K562 (cell line): ENCODE data around the gene GALM. TPM values are rescaled to one million over a fixed set of nuclear protein-coding genes. Genes with fewer than 3 reads are reported as not detected.
A peak's percentile ranks its signal among the peaks of the same experiment; 100 is the strongest.

Experiments used
- CEBPB ChIP-seq: fragments of 450-650 bp; IDR thresholded peaks from 2 replicates; pipeline ENCODE4 v1.6.1; 2016; ENCODE audit warnings: missing genetic modification characterization, missing compliant biosample characterization
- CTBP1 ChIP-seq: fragments of 450-650 bp; IDR thresholded peaks from 2 replicates; pipeline ENCODE4 v1.6.1; 2016; ENCODE audit warnings: borderline replicate concordance
- E2F3 ChIP-seq: fragments of 250-450 bp; sonication (Bioruptor Pico); IDR thresholded peaks from 2 replicates; pipeline ENCODE4 v1.4.0; 2020; ENCODE audit warnings: mild to moderate bottlenecking
- GTF2B ChIP-seq: IDR thresholded peaks from 2 replicates; pipeline ENCODE4 v1.6.1; 2011; ENCODE audit not compliant: insufficient read length; ENCODE audit errors: extremely low read depth
- HIVEP1 ChIP-seq: fragments of 250-450 bp; sonication (Bioruptor Pico); IDR thresholded peaks from 2 replicates; pipeline ENCODE4 v1.4.0; 2020; ENCODE audit warnings: mild to moderate bottlenecking
- HMGXB4 ChIP-seq: sonication (generic); formaldehyde crosslinking; IDR thresholded peaks from 2 replicates; pipeline ENCODE4 v1.8.1; 2023; ENCODE audit warnings: mild to moderate bottlenecking, missing genetic modification reagents
- HNRNPLL ChIP-seq: fragments of 200-400 bp; formaldehyde crosslinking; IDR thresholded peaks from 2 replicates; pipeline ENCODE4 v1.6.1; 2017; ENCODE audit warnings: low read length, low read depth, mild to moderate bottlenecking; ENCODE audit not compliant: poor library complexity, severe bottlenecking
- SAFB ChIP-seq: fragments of 200-400 bp; formaldehyde crosslinking; IDR thresholded peaks from 2 replicates; pipeline ENCODE4 v1.6.1; 2017; ENCODE audit warnings: low read depth, low read length, borderline replicate concordance
- SIN3B ChIP-seq: fragments of 450-650 bp; IDR thresholded peaks from 2 replicates; pipeline ENCODE4 v1.6.1; 2017; ENCODE audit warnings: low read depth, mild to moderate bottlenecking, moderate library complexity
- STAT6 ChIP-seq: sonication (generic); formaldehyde crosslinking; IDR thresholded peaks from 2 replicates; pipeline ENCODE4 v1.8.1; 2023; ENCODE audit warnings: mild to moderate bottlenecking, missing genetic modification reagents
- TFE3 ChIP-seq: fragments of 450-650 bp; formaldehyde crosslinking; IDR thresholded peaks from 2 replicates; pipeline ENCODE4 v1.4.0; 2020; ENCODE audit warnings: mild to moderate bottlenecking, mixed read lengths
- ZNF280A ChIP-seq: fragments of 450-650 bp; IDR thresholded peaks from 2 replicates; pipeline ENCODE4 v1.6.1; 2018; ENCODE audit warnings: mild to moderate bottlenecking, low read depth; ENCODE audit not compliant: partially characterized antibody
- polyA plus RNA-seq, 8 experiments: library from polyadenylated mRNA; depleted of rRNA in 4 of 8; stranded (reverse) in 5 of 8; unstranded in 3 of 8; fragments of >200 nt; fragmentation: Nextera tagmentation in 2 of 8; fragmentation: Illumina TruSeq in 1 of 8; extraction: Ambion mirVana in 2 of 8; extraction: Trizol in 1 of 8; gene quantifications; 2 replicates each; pipeline versions ENCODE4 v1.2.1 to v1.2.3, GENCODE V29; 2011 to 2014; ENCODE audit warnings: inconsistent platforms in 1 of 8, missing spikeins in 1 of 8
- total RNA-seq, 7 experiments: library from RNA; depleted of rRNA in 6 of 7; stranded (reverse); fragments of >200 nt in 6 of 7; fragmentation: Illumina TruSeq in 2 of 7; extraction: Trizol in 2 of 7; gene quantifications; 2 replicates each; pipeline versions ENCODE4 v1.2.1 to v1.2.3, GENCODE V29; 2011 to 2021; ENCODE audit warnings: low replicate concordance in 1 of 7
- TF ChIP-seq, protein P1 (sequence below), 2 experiments: IDR thresholded peaks in 1 of 2; conservative IDR thresholded peaks in 1 of 2; 2 replicates each; pipeline ENCODE4 v1.6.1; 2016; ENCODE audit warnings: low read depth in 2 of 2, mild to moderate bottlenecking in 1 of 2, missing compliant biosample characterization in 1 of 2, missing genetic modification characterization in 1 of 2, moderate library complexity in 1 of 2

Gene GALM
- total and polyA plus RNA-seq, 9 of the 15 experiments (the other 6 are each of a cell fraction or from before 2014, with no cell fraction given), result 22.1 to 51.7 (median 27.9) TPM

DNA sequence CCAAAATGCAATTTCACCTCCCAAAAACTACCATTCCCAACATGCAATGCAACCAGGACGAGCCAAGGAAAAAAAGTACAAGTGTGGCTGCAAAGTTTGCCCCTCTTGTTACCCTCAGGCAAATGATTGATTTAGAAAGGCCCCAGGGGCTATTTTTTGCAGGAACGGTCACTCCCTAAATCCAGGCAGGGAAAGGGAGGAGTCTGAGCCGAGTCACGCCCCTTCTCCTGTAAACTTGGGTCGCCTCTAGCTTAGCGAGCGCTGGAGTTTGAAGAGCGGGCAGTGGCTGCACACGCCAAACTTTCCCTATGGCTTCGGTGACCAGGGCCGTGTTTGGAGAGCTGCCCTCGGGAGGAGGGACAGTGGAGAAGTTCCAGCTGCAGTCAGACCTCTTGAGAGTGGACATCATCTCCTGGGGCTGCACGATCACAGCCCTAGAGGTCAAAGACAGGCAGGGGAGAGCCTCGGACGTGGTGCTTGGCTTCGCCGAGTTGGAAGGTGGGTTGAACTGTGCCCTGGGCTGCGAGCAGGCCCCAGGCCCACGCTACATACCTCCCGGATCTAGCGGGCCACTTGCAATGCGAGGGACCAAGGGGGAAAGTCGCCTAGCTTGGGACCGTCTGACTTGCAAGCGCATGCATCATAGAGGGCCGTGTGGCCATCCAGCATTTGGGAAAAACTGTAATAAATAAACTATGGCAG is at the start of gene GALM (continued):
- TF ChIP-seq STAT6 (CRISPR knock-in tag) (no peak), E2F3 (CRISPR knock-in tag) (no peak), HMGXB4 (CRISPR knock-in tag) (no peak), SAFB (no peak), CEBPB (no peak), SIN3B (no peak), CTBP1 (peak; percentile 30; the same call in 1 of the 2 replicates), ZNF280A (no peak), TFE3 (CRISPR knock-in tag) (no peak), HIVEP1 (no peak), GTF2B (no peak), HNRNPLL (peak; percentile 29)
- TF ChIP-seq, protein P1, sequence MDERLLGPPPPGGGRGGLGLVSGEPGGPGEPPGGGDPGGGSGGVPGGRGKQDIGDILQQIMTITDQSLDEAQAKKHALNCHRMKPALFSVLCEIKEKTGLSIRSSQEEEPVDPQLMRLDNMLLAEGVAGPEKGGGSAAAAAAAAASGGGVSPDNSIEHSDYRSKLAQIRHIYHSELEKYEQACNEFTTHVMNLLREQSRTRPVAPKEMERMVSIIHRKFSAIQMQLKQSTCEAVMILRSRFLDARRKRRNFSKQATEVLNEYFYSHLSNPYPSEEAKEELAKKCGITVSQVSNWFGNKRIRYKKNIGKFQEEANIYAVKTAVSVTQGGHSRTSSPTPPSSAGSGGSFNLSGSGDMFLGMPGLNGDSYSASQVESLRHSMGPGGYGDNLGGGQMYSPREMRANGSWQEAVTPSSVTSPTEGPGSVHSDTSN (CRISPR knock-in tag; IDR thresholded peaks at IDR 0.05; ENCODE audit: low read depth), result no peak
- TF ChIP-seq, protein P1 (tag; conservative IDR thresholded peaks at IDR 0.05; ENCODE audit: low read depth), result peak; percentile 78
